Coronary artery (tissue), 2 donors: ENCODE results near the gene CELF2.

Experiments
- DNase-seq: peaks from one replicate; pipeline ENCODE4 v3.0.0-alpha.2; 2017; ENCODE audit warnings: low spot score
- H3K27ac ChIP-seq, 2 donors: fragments of 200-600 bp; sonication (generic); one replicate each; pipeline ENCODE4 v1.5.1; 2016 to 2019
- H3K4me3 ChIP-seq: fragments of 200-600 bp; sonication (generic); 2 replicates; pipeline ENCODE4 v1.5.1; 2016; ENCODE audit warnings: mild to moderate bottlenecking, moderate library complexity
- CTCF ChIP-seq: fragments of 200-600 bp; sonication (generic); IDR thresholded peaks from one replicate; pipeline ENCODE4 v1.5.1; 2019; ENCODE audit warnings: antibody characterized with exemption

Gene CELF2

GRCh38 chr10:11329062-11329673, 311.5 kb downstream of the CELF2 start:
- Histone ChIP-seq H3K4me3 (peak overlapping the region; percentile 23), H3K27ac (peak overlapping the region; percentile 2 to 81)
- no peak for TF ChIP-seq CTCF
- DNase-seq: no peak

GRCh38 chr10:11330383-11331045, 312.8 kb downstream of the CELF2 start:
- Histone ChIP-seq H3K27ac (peak overlapping the region; percentile 7 to 61), H3K4me3 (no peak overlapping the region)
- DNase-seq: no peak
- TF ChIP-seq CTCF: no peak

GRCh38 chr10:11331046-11331577, 313.4 kb downstream of the CELF2 start:
- peak overlapping the region; percentile 7 to 56 for H3K27ac ChIP-seq
- DNase-seq: no peak

GRCh38 chr10:11331726-11332125, 314.1 kb downstream of the CELF2 start:
- no peak for TF ChIP-seq CTCF
- DNase-seq: no peak
- Histone ChIP-seq H3K27ac (no peak overlapping the region), H3K4me3 (no peak overlapping the region)

More at GRCh38 chr10:11331046-11331577, 313.4 kb downstream of the CELF2 start:
- no peak overlapping the region for H3K4me3 ChIP-seq
- TF ChIP-seq CTCF: no peak

GRCh38 chr10:11332846-11333245, 315.2 kb downstream of the CELF2 start:
- Histone ChIP-seq H3K27ac (no peak overlapping the region), H3K4me3 (no peak overlapping the region)
- no peak for DNase-seq
- no peak for TF ChIP-seq CTCF

GRCh38 chr10:11334436-11334835, 316.8 kb downstream of the CELF2 start:
- H3K4me3 ChIP-seq: no peak overlapping the region
- no peak for TF ChIP-seq CTCF
- DNase-seq: no peak
- no peak overlapping the region for H3K27ac ChIP-seq

GRCh38 chr10:11335167-11335652, 317.5 kb downstream of the CELF2 start:
- DNase-seq: no peak
- H3K4me3 ChIP-seq: no peak overlapping the region
- no peak overlapping the region for H3K27ac ChIP-seq
- TF ChIP-seq CTCF: no peak
